Keratinocyte (primary cell): ENCODE data around the gene MYEF2. TPM values are rescaled to one million over a fixed set of nuclear protein-coding genes. Genes with fewer than 3 reads are reported as not detected.
A peak's percentile ranks its signal among the peaks of the same experiment; 100 is the strongest.

Experiments
- DNase-seq: peaks from one replicate; pipeline ENCODE4 v3.0.0-alpha.2; 2011; ENCODE audit warnings: low read depth, missing footprints, low spot score
- FAIRE-seq: peaks from 2 replicates; lab custom pipeline; 2011; peaks lifted over from hg19 to GRCh38; lab: Jason Lieb, UNC
- H2AFZ ChIP-seq: 2 replicates; pipeline ENCODE4 v1.6.0; 2012; ENCODE audit warnings: low read length, control low read depth, inconsistent platforms; ENCODE audit not compliant: control insufficient read depth
- H3K27ac ChIP-seq: 2 replicates; pipeline ENCODE4 v1.5.1; 2011; ENCODE audit warnings: low read length; ENCODE audit not compliant: control insufficient read depth, insufficient read depth
- H3K27me3 ChIP-seq: 3 replicates; pipeline ENCODE4 v1.6.0; 2011; ENCODE audit warnings: low read length; ENCODE audit not compliant: control insufficient read depth, insufficient read depth; ENCODE audit errors: extremely low read depth
- H3K36me3 ChIP-seq, 2 experiments: 2 replicates in 1 of 2; 3 replicates in 1 of 2; pipeline ENCODE4 v1.5.1; 2011; ENCODE audit warnings: low read length in 2 of 2, mild to moderate bottlenecking in 1 of 2; ENCODE audit not compliant: control insufficient read depth in 2 of 2, insufficient read depth in 2 of 2; ENCODE audit errors: extremely low read depth in 1 of 2
- H3K4me1 ChIP-seq: 3 replicates; pipeline ENCODE4 v1.5.1; 2011; ENCODE audit warnings: low read length; ENCODE audit not compliant: control insufficient read depth, insufficient read depth; ENCODE audit errors: extremely low read depth
- H3K4me2 ChIP-seq: 3 replicates; pipeline ENCODE4 v1.6.0; 2011; ENCODE audit warnings: low read depth, low read length; ENCODE audit not compliant: control insufficient read depth, insufficient read depth; ENCODE audit errors: extremely low read depth
- H3K4me3 ChIP-seq, 3 experiments: fragments of 200-600 bp in 1 of 3; sonication (generic) in 1 of 3; 2 replicates in 2 of 3; 3 replicates in 1 of 3; pipeline ENCODE4 v1.5.1; 2011 to 2016; ENCODE audit warnings: low read length in 3 of 3, mild to moderate bottlenecking in 3 of 3, control low read depth in 2 of 3, inconsistent platforms in 1 of 3, low read depth in 1 of 3, mixed read lengths in 1 of 3, mixed run types in 1 of 3, moderate library complexity in 1 of 3; ENCODE audit not compliant: control insufficient read depth in 2 of 3, insufficient read depth in 2 of 3; ENCODE audit errors: extremely low read depth in 1 of 3
- H3K79me2 ChIP-seq: 2 replicates; pipeline ENCODE4 v1.6.0; 2012; ENCODE audit warnings: low read length; ENCODE audit not compliant: control insufficient read depth, insufficient read depth
- H3K9ac ChIP-seq: 3 replicates; pipeline ENCODE4 v1.6.0; 2011; ENCODE audit warnings: low read length; ENCODE audit not compliant: control insufficient read depth, insufficient read depth; ENCODE audit errors: extremely low read depth
- H3K9me1 ChIP-seq: 3 replicates; pipeline ENCODE4 v1.6.0; 2011; ENCODE audit warnings: low read length; ENCODE audit not compliant: control insufficient read depth, insufficient read depth; ENCODE audit errors: extremely low read depth
- H3K9me3 ChIP-seq: 2 replicates; pipeline ENCODE4 v1.5.1; 2012; ENCODE audit warnings: low read depth, low read length; ENCODE audit not compliant: control insufficient read depth
- H4K20me1 ChIP-seq: 3 replicates; pipeline ENCODE4 v1.6.0; 2011; ENCODE audit warnings: low read length; ENCODE audit not compliant: control insufficient read depth, insufficient read depth; ENCODE audit errors: extremely low read depth
- EZH2 ChIP-seq: IDR thresholded peaks from one replicate; pipeline ENCODE4 v1.6.1; 2012; ENCODE audit warnings: inconsistent platforms, mild to moderate bottlenecking, low read length, moderate library complexity
- dilution Hi-C: fragments of 300-500 bp; cut with MboI; formaldehyde crosslinking; loops from one replicate; pipeline ENCODE4 v1.7.0; 2020; ENCODE audit warnings: low sequenced_read_pairs; ENCODE audit not compliant: extremely low pct_ligation_motif_present
- polyA plus RNA-seq, 5 experiments: library from polyadenylated mRNA; depleted of rRNA in 3 of 5; stranded (reverse) in 3 of 5; stranded (forward) in 1 of 5; unstranded in 1 of 5; fragments of >200 nt; gene quantifications; 1 replicate in 1 of 5; 2 replicates in 3 of 5; 3 replicates in 1 of 5; pipeline versions ENCODE4 v1.2.1 to v1.2.3, GENCODE V29; 2011 to 2012; ENCODE audit warnings: missing spikeins in 2 of 5, low read depth in 1 of 5, low replicate concordance in 1 of 5
- TF ChIP-seq, protein P1 (sequence below), 3 experiments: IDR thresholded peaks in 1 of 3; conservative IDR thresholded peaks in 1 of 3; optimal IDR thresholded peaks in 1 of 3; 2 replicates in 2 of 3; 3 replicates in 1 of 3; pipeline versions ENCODE3 to v1.5.1; 2011; ENCODE audit warnings: low read length in 3 of 3, mild to moderate bottlenecking in 3 of 3, moderate library complexity in 2 of 3, control low read depth in 1 of 3, inconsistent platforms in 1 of 3; ENCODE audit not compliant: insufficient read depth in 2 of 3; ENCODE audit errors: extremely low read depth in 1 of 3

Gene MYEF2
- polyA plus RNA-seq, 1 donor (not counting 4 experiments of a cell fraction or from before 2014, with no cell fraction given) = 2.8 TPM

GRCh38 chr15:48126667-48127355 lies 51.3 kb downstream of the MYEF2 start:
- dilution Hi-C loops = loop anchor here (5.0 kb wide), 1 partner anchor 35 kb away; no protein-coding TSS in a partner anchor
- FAIRE-seq = peak; percentile 43

GRCh38 chr15:48121849-48122248 lies 56.2 kb downstream of the MYEF2 start:
- no peak for DNase-seq
- Histone ChIP-seq H3K9ac (no peak overlapping the region), H3K36me3 (no peaks in the 10 kb centered on the region), H3K4me2 (no peak overlapping the region), H3K9me3 (no peaks in the 10 kb centered on the region), H3K4me3 (no peak overlapping the region), H3K27me3 (no peaks in the 10 kb centered on the region), H3K4me1 (no peaks in the 10 kb centered on the region), H3K27ac (no peak overlapping the region), H3K9me1 (no peaks in the 10 kb centered on the region), H4K20me1 (no peaks in the 10 kb centered on the region), H2AFZ (no peak overlapping the region), H3K79me2 (no peaks in the 10 kb centered on the region)
- FAIRE-seq = no peak
- TF ChIP-seq EZH2 = no peak
- TF ChIP-seq, protein P1, sequence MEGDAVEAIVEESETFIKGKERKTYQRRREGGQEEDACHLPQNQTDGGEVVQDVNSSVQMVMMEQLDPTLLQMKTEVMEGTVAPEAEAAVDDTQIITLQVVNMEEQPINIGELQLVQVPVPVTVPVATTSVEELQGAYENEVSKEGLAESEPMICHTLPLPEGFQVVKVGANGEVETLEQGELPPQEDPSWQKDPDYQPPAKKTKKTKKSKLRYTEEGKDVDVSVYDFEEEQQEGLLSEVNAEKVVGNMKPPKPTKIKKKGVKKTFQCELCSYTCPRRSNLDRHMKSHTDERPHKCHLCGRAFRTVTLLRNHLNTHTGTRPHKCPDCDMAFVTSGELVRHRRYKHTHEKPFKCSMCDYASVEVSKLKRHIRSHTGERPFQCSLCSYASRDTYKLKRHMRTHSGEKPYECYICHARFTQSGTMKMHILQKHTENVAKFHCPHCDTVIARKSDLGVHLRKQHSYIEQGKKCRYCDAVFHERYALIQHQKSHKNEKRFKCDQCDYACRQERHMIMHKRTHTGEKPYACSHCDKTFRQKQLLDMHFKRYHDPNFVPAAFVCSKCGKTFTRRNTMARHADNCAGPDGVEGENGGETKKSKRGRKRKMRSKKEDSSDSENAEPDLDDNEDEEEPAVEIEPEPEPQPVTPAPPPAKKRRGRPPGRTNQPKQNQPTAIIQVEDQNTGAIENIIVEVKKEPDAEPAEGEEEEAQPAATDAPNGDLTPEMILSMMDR (optimal IDR thresholded peaks at IDR 0.05 in 1 of 3, IDR thresholded peaks at IDR 0.05 in 1 of 3, conservative IDR thresholded peaks at IDR 0.05 in 1 of 3; ENCODE audit: extremely low read depth in 1 of 3, insufficient read depth in 2 of 3, low read length in 3 of 3) = no peak
- dilution Hi-C loops = no loop called here

More at GRCh38 chr15:48126667-48127355, 51.3 kb downstream of the MYEF2 start:
- TF ChIP-seq EZH2 = no peak
- TF ChIP-seq, protein P1 (optimal IDR thresholded peaks at IDR 0.05 in 1 of 3, IDR thresholded peaks at IDR 0.05 in 1 of 3, conservative IDR thresholded peaks at IDR 0.05 in 1 of 3; ENCODE audit: extremely low read depth in 1 of 3, insufficient read depth in 2 of 3, low read length in 3 of 3) = no peak
- Histone ChIP-seq H2AFZ (no peak overlapping the region), H3K27me3 (no peaks in the 10 kb centered on the region), H4K20me1 (no peaks in the 10 kb centered on the region), H3K4me1 (no peaks in the 10 kb centered on the region), H3K4me3 (no peak overlapping the region), H3K79me2 (no peaks in the 10 kb centered on the region), H3K27ac (no peak overlapping the region), H3K4me2 (no peak overlapping the region), H3K9ac (no peak overlapping the region), H3K9me3 (no peaks in the 10 kb centered on the region), H3K36me3 (no peaks in the 10 kb centered on the region), H3K9me1 (no peaks in the 10 kb centered on the region)
- DNase-seq = peak; percentile 4
